ENCODE data around the gene RFC5.

DNA sequence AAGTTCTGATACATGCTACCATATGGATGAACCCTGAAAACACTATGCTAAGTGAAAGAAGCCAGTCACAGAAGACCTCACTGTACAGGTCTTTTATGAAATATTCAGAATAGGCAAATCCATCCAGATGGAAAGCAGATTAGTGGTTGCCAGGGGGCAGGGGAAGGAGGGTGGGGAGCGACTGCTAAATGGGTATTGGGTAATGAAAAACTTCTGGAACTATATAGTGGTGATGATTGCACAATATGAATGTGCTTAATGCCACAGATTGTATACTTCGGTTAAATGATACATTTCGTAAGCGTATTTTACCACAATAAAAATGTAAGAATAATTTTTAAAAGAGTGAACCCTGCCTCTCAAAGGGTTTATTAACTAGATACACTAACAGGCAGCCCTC, 35.9 kb upstream of the RFC5 start:
- TF ChIP-seq POLR2AphosphoS5 (IDR thresholded peaks at IDR 0.05) = no peak
- TF ChIP-seq, protein P1, sequence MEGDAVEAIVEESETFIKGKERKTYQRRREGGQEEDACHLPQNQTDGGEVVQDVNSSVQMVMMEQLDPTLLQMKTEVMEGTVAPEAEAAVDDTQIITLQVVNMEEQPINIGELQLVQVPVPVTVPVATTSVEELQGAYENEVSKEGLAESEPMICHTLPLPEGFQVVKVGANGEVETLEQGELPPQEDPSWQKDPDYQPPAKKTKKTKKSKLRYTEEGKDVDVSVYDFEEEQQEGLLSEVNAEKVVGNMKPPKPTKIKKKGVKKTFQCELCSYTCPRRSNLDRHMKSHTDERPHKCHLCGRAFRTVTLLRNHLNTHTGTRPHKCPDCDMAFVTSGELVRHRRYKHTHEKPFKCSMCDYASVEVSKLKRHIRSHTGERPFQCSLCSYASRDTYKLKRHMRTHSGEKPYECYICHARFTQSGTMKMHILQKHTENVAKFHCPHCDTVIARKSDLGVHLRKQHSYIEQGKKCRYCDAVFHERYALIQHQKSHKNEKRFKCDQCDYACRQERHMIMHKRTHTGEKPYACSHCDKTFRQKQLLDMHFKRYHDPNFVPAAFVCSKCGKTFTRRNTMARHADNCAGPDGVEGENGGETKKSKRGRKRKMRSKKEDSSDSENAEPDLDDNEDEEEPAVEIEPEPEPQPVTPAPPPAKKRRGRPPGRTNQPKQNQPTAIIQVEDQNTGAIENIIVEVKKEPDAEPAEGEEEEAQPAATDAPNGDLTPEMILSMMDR (IDR thresholded peaks at IDR 0.05 in 8 of 11, conservative IDR thresholded peaks at IDR 0.05 in 3 of 11) = no peak

Measured in spleen (tissue), 7 donors.